ENCODE data around the gene SENP3.
"Not testable (repeated sequence)": the region's sequence is repeated elsewhere in the genome, so short reads cannot be mapped to it uniquely, and the experiment has no call there.

The SENP3 gene

DNA sequence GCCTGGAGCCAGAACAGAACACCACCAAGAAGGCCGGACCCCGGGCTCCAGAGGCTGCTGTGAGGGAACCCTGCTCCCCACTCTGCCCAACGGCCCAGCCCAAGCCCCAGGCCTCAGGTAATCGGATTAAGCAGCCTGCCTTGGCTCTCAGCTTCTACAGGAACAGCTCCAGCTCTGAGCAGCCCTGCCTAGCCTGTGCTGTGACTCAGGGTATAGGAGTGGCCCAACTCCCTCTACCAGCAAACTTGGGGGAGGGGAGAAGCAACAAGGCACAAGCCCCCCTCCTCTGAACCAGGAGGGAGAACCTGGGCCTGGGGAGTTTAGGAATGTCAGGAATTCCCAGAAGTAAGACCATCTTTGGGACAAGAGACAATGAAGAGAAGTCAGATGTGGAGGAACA is 29.0 kb downstream of the SENP3 start:
- H3K9ac ChIP-seq (ENCODE audit: low read depth, low read length), result peak overlapping the region; percentile 26
- H3K36me3 ChIP-seq (ENCODE audit: insufficient read depth, low read length), result peaks cover 9% of the 10 kb centered on the region
- peaks cover 23% of the 10 kb centered on the region; the same call in 1 of the 2 replicates for H3K4me1 ChIP-seq (ENCODE audit: insufficient read depth, low read length)
- H3K9me3 ChIP-seq (ENCODE audit: control insufficient read depth, insufficient read depth, low read length), result no peaks in the 10 kb centered on the region

DNA sequence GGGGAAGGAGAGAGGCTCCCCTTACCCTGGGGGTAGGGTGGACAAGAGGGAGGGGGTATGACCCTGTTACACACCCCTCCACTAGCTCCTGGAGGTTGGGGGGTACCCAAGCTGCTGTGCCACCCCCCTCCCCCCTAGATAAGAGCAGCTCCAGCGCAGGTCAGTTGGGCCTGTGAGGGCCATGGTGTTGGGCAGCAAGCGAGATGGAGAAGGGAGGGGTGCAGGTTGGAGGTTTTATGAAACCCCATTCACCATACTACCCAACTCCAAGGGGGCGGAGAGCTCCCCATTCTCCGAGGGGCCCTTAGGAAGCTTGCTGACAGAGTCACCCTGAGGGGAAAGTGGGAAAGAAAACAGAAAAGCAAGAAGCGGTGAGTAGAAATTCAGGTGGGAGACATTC is 29.9 kb downstream of the SENP3 start:
- peaks cover 9% of the 10 kb centered on the region for H3K36me3 ChIP-seq (ENCODE audit: insufficient read depth, low read length)
- H3K9me3 ChIP-seq (ENCODE audit: control insufficient read depth, insufficient read depth, low read length), result no peaks in the 10 kb centered on the region
- peaks cover 23% of the 10 kb centered on the region; the same call in 1 of the 2 replicates for H3K4me1 ChIP-seq (ENCODE audit: insufficient read depth, low read length)
- no peak overlapping the region for H3K9ac ChIP-seq (ENCODE audit: low read depth, low read length)

DNA sequence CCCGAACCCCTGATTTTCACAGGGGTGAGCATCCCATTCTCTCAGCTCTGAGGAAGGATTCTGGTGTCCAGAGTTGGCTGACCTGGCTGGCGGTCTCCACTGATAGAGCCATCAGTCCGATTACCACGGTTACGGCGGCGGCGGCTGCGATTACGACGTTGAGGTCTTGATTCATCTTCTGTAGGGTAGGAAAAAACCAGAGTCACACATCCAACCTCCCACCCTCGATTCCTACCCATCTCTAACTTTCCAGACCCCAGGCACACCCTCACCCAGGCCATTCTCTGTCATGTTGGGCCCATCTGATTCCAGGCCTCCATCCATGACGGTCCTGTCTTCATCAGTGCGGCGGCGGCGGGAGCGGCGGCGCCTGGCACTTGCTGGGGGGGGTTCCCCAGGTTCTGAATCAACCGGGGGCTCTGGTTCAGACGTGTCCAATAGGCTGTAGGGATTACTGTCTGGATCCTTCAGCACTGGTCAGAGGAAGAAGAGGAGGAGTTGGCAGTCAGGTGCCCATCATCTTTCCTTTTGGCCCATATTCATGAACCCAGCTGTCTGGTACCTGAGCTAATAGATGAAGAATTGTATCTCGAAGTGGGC is 30.8 kb downstream of the SENP3 start:
- Histone ChIP-seq H3K9ac (ENCODE audit: low read depth, low read length) (no peak overlapping the region), H3K36me3 (ENCODE audit: insufficient read depth, low read length) (peaks cover 9% of the 10 kb centered on the region), H3K9me3 (ENCODE audit: control insufficient read depth, insufficient read depth, low read length) (no peaks in the 10 kb centered on the region), H3K4me1 (ENCODE audit: insufficient read depth, low read length) (peaks cover 17% of the 10 kb centered on the region; the same call in 1 of the 2 replicates)

GRCh38 chr17:7593296-7593695 is 31.6 kb downstream of the SENP3 start:
- Histone ChIP-seq H3K9ac (ENCODE audit: low read depth, low read length) (no peak overlapping the region), H3K36me3 (ENCODE audit: insufficient read depth, low read length) (peaks cover 9% of the 10 kb centered on the region), H3K4me1 (ENCODE audit: insufficient read depth, low read length) (peaks cover 14% of the 10 kb centered on the region; the same call in 1 of the 2 replicates), H3K9me3 (ENCODE audit: control insufficient read depth, insufficient read depth, low read length) (no peaks in the 10 kb centered on the region)

- not testable (repeated sequence) for H3K36me3 ChIP-seq (ENCODE audit: insufficient read depth, low read length); H3K9me3 ChIP-seq (ENCODE audit: control insufficient read depth, insufficient read depth, low read length); H3K4me1 ChIP-seq (ENCODE audit: insufficient read depth, low read length); H3K9ac ChIP-seq (ENCODE audit: low read depth, low read length)
These were observed 35.8 kb downstream of the SENP3 start for GRCh38 chr17:7597561-7597960.

DNA sequence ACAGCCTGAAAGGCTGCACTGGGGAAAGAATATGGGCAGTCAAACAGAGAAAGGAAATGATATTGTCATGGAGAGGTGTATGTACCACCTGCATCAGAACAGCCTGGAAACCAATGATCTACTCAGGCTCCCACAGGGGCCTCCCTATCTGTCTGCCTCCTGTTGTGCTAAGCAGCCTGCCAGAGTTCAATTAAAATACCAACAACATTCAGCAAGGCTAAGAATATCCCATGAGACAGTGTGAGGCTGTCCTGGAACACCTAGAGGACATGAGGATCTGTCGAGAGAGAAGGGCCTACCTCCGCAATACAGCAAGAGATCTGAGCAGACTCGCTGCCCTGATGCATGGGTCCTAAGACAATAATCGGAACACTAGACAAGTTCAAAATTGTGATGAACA is 44.6 kb downstream of the SENP3 start:
- no peaks in the 10 kb centered on the region for H3K9me3 ChIP-seq (ENCODE audit: control insufficient read depth, insufficient read depth, low read length)
- no peaks in the 10 kb centered on the region for H3K4me1 ChIP-seq (ENCODE audit: insufficient read depth, low read length)
- no peak overlapping the region for H3K9ac ChIP-seq (ENCODE audit: low read depth, low read length)
- no peaks in the 10 kb centered on the region; the same call in none of the 2 replicates for H3K36me3 ChIP-seq (ENCODE audit: insufficient read depth, low read length)

GRCh38 chr17:7610641-7611040 is 48.9 kb downstream of the SENP3 start:
- Histone ChIP-seq H3K36me3 (ENCODE audit: insufficient read depth, low read length) (no peaks in the 10 kb centered on the region), H3K9ac (ENCODE audit: low read depth, low read length) (no peak overlapping the region), H3K4me1 (ENCODE audit: insufficient read depth, low read length) (no peaks in the 10 kb centered on the region; the same call in 1 of the 2 replicates), H3K9me3 (ENCODE audit: control insufficient read depth, insufficient read depth, low read length) (no peaks in the 10 kb centered on the region)

DNA sequence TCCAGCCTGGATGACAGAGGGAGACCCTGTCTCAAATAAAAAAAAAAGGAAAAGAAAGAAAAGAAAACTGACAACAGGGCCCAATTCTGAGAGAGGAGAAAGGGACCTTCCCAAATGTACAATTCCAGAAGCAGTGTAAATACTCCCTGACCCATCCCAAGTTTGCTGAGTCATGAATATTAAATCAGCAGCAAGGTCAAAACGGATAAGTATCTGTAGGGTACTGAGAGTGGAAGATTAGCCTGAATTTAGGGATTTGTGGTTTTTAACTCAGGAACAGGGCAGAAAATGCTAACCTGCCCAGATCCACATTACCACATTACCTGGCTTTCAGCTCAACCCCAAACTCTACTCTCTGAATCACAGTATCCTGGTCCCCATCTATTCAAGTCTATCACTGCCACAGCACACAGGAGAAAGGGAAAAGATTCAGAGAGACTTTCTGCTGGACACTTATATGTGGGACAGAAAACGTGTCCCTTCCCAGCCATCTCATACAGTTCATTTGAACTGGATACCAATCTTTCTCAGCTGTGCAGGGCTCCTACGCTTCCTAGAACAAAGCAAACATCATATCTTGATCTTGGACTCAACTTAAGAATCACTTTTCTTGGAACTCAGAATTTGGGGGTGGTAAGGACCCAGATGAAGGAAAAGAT is 50.0 kb downstream of the SENP3 start:
- no peaks in the 10 kb centered on the region for H3K36me3 ChIP-seq (ENCODE audit: insufficient read depth, low read length)
- H3K9me3 ChIP-seq (ENCODE audit: control insufficient read depth, insufficient read depth, low read length), result no peaks in the 10 kb centered on the region
- H3K4me1 ChIP-seq (ENCODE audit: insufficient read depth, low read length), result no peaks in the 10 kb centered on the region; the same call in 1 of the 2 replicates
- H3K9ac ChIP-seq (ENCODE audit: low read depth, low read length), result no peak overlapping the region

DNA sequence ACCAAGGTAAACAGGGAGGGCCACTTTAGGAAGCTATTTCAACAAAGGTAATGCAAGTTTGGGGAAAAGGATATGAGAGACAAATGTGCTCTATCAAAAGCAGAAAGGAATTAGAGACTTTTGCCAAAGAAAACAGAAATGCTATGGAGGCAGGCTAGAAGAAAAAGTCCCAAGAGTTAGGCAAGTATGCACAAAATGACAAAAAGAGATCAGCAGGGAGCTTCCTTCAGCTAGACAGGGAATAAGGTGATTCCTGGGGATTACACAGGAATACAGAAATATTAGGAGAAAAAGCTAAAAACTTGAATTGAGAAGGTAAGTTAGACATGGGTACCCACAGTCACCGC is 50.5 kb downstream of the SENP3 start:
- Histone ChIP-seq H3K9me3 (ENCODE audit: control insufficient read depth, insufficient read depth, low read length) (no peaks in the 10 kb centered on the region), H3K4me1 (ENCODE audit: insufficient read depth, low read length) (no peaks in the 10 kb centered on the region; the same call in 1 of the 2 replicates), H3K36me3 (ENCODE audit: insufficient read depth, low read length) (no peaks in the 10 kb centered on the region), H3K9ac (ENCODE audit: low read depth, low read length) (no peak overlapping the region)

DNA sequence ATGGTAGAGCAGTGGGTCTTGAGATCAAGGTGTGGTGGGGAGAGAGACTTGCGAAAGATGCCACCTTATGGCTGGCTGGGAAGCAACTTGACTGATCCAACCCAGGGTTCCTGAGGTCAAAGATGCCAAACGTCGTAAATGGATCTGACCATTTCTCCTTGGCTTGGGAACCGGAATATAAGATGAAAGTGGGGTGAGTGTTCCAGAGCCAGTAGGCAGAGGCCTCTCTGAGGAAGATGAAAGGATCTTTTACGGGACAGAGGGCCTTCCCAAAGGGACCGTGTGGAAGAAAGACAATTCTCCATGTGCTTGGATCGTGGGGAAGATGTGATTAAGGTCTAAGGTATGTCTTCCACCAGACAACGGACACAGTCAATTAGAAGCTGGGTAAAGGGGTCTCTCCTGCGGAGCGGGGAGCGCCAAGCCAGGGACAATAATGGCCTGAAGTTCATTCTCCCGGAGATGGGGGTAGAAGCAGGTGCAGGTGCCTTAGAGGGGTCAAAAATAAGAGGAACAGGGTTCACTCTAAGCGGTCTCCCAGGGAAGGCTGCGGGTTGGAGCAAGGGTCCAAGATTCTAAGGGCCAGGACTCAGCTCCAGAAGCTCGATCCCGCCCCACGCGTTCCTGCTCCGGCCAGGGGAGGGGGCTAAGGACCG is 52.2 kb downstream of the SENP3 start:
- Histone ChIP-seq H3K4me1 (ENCODE audit: insufficient read depth, low read length) (no peaks in the 10 kb centered on the region; the same call in 1 of the 2 replicates), H3K9ac (ENCODE audit: low read depth, low read length) (peak overlapping the region; percentile 84), H3K36me3 (ENCODE audit: insufficient read depth, low read length) (no peaks in the 10 kb centered on the region), H3K9me3 (ENCODE audit: control insufficient read depth, insufficient read depth, low read length) (no peaks in the 10 kb centered on the region)

- peak within 1 kb of the TSS; percentile 84 for H3K9ac ChIP-seq (ENCODE audit: low read depth, low read length)
- no peaks in the 10 kb centered on the region for H3K9me3 ChIP-seq (ENCODE audit: control insufficient read depth, insufficient read depth, low read length)
- H3K4me1 ChIP-seq (ENCODE audit: insufficient read depth, low read length), result no peaks in the 10 kb centered on the region; the same call in 1 of the 2 replicates
- no peaks in the 10 kb centered on the region for H3K36me3 ChIP-seq (ENCODE audit: insufficient read depth, low read length)
These were observed 52.9 kb downstream of the SENP3 start, which contains the start of gene FXR2 for GRCh38 chr17:7614425-7615264. Gene FXR2, minus strand, starts transcription at chr17:7614897. Its CDS starts 365 bp downstream, at chr17:7614532.

GRCh38 chr17:7615265-7615747 is 53.6 kb downstream of the SENP3 start:
- peak overlapping the region; percentile 42; the same call in 1 of the 2 replicates for H3K9ac ChIP-seq (ENCODE audit: low read depth, low read length)
- H3K9me3 ChIP-seq (ENCODE audit: control insufficient read depth, insufficient read depth, low read length), result no peaks in the 10 kb centered on the region
- no peaks in the 10 kb centered on the region for H3K36me3 ChIP-seq (ENCODE audit: insufficient read depth, low read length)
- no peaks in the 10 kb centered on the region; the same call in 1 of the 2 replicates for H3K4me1 ChIP-seq (ENCODE audit: insufficient read depth, low read length)

DNA sequence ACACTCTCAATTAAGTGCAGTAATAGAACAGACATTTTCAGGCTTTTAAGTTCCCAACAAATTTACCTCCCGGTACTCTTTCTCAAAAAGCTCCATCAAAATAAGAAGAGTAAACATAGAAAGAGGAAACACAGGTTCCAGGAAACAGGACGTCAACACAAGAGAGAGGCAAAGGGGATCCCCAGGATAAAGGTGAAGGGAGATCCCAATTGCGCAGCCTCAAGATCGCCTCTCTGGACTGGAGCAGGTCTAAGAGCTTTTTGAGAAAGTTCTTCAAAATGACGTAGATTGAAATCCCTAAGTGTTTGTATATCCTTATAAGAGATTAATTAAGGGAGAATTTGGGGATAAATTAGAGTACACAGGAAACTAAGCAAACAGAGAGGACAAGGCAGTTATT is 56.9 kb downstream of the SENP3 start:
- Histone ChIP-seq H3K9ac (ENCODE audit: low read depth, low read length) (no peak overlapping the region), H3K4me1 (ENCODE audit: insufficient read depth, low read length) (no peaks in the 10 kb centered on the region; the same call in 1 of the 2 replicates), H3K36me3 (ENCODE audit: insufficient read depth, low read length) (no peaks in the 10 kb centered on the region), H3K9me3 (ENCODE audit: control insufficient read depth, insufficient read depth, low read length) (no peaks in the 10 kb centered on the region)

DNA sequence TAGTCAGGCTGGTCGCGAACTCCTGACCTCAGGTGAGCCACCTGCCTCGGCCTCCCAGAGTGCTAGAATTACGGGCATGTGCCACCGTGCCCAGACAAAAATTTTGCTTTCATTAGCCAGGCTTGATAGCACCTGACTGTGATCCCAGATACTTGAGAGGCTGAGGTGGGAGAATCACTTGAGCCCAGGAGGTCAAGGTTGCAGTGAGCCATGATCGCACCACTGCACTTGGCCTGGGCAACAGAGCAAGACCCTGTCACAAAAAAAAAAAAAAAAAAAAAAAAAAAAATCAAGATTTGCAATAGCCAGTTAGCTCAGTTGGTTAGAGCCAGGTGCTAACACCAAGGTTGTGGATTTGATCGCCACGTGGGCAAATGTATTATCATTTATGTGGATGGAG is 59.1 kb downstream of the SENP3 start:
- H3K36me3 ChIP-seq (ENCODE audit: insufficient read depth, low read length), result no peaks in the 10 kb centered on the region
- no peak overlapping the region for H3K9ac ChIP-seq (ENCODE audit: low read depth, low read length)
- H3K9me3 ChIP-seq (ENCODE audit: control insufficient read depth, insufficient read depth, low read length), result no peaks in the 10 kb centered on the region
- no peaks in the 10 kb centered on the region for H3K4me1 ChIP-seq (ENCODE audit: insufficient read depth, low read length)
